Measurements from ENCODE around the gene IRF8.

Gene IRF8

GRCh38 chr16:85961988-85962915 lies 63.3 kb downstream of the IRF8 start:
- no peak for DNase-seq

GRCh38 chr16:85963753-85964285 lies 64.9 kb downstream of the IRF8 start:
- DNase-seq = no peak

- no peak for DNase-seq
These were observed 66.2 kb downstream of the IRF8 start for GRCh38 chr16:85965125-85965524.

DNA sequence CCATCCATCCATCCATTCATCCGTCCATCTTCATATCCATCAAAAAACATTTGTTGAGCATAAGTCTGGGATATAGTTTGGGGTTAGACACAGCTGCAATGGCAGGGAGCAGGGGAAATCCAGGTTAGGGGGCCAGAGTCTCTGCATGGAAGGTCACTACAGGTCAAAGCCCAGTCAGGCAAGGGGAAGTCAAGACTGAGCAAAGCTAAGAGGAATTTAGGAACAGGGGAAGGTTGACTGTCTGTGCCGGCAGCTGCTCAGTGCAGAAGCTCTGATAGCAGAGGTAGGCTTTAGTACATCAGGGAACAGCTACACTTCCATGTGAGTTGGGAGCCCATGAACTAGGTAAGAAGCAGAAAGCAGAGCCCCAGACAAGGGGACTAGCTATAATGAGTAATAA lies 68.1 kb downstream of the IRF8 start:
- no peak for DNase-seq

DNA sequence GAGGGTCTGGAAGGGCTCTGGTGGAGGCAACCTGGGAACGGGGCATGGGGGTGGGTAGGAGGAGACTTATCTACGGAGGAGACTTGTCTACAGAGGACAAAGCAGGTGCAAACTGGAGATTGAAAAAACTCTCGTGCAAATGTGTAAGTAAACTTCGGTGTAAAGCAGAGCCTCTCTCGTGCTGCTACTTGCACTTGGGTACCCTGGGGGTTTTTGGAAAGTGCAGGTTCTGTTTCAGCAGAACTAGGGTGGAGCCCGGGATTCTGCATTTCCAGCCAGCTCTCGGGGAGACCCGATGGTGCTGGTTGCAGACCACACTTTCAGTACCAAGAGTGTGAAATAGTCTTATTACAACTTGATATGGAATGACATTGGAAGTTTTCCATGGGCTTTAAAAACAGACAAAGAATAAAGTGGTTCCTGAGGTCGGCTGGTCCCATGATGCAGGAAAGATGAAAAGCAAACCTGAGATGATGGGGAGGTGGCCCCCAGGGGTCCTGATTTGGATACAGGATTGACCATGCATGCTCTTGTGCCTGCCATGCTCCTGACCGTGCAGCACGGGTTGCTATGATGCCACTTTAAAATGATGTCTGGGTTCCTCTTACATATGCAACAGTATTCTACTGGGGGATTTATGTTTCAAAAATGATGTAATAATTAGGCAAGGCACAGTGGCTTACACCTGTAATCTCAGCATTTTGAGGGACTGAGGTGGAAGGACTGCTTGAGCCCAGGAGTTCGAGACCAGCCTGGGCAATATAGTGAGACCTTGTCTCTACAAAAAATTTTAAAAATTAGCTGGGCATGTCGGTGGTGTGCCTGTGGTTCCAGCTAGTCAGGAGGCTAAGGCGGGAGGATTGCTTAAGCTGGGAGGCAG lies 69.3 kb downstream of the IRF8 start:
- DNase-seq = no peak

GRCh38 chr16:85969159-85969558 lies 70.2 kb downstream of the IRF8 start:
- no peak for DNase-seq

DNA sequence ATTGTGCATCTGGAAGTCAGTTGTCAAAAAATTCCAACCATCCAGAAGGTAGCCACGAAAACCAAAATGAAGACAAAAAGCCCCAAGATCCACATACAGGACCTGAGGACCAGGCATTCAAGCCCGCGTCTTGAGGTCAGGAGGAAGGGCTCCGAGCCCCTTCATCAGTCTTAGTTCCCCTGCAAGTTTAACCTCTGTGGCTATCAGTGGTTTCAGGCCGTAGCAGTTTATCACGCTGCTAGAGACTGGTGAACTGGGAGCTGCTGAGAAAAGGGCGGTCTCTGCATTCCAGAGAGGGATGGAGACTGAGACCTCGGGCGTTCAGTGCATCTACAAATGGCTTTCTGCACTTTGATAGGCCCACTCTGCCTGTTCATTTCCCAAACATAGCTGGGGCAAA lies 70.6 kb downstream of the IRF8 start:
- DNase-seq = no peak

GRCh38 chr16:85970016-85970733 lies 71.2 kb downstream of the IRF8 start:
- no peak for DNase-seq

GRCh38 chr16:85970738-85971137 lies 71.8 kb downstream of the IRF8 start:
- no peak for DNase-seq

All from NCI-H345 (cell line).